Thyroid gland (tissue), 4 donors: Measurements from ENCODE around the gene NPHS1.

Experiments
- CTCF ChIP-seq, 6 experiments: fragments of 200-600 bp in 3 of 6; fragments of 450-650 bp in 3 of 6; sonication (generic) in 3 of 6; IDR thresholded peaks; one replicate each; pipeline ENCODE4 v1.5.1; 2016 to 2019; ENCODE audit warnings: antibody characterized with exemption in 6 of 6, mild to moderate bottlenecking in 2 of 6, inconsistent platforms in 1 of 6, moderate library complexity in 1 of 6
- POLR2A ChIP-seq, 2 donors: fragments of 450-650 bp; IDR thresholded peaks; one replicate each; pipeline ENCODE4 v1.6.1; 2017; ENCODE audit warnings: antibody characterized with exemption in 2 of 2, mild to moderate bottlenecking in 2 of 2, moderate library complexity in 1 of 2

DNA sequence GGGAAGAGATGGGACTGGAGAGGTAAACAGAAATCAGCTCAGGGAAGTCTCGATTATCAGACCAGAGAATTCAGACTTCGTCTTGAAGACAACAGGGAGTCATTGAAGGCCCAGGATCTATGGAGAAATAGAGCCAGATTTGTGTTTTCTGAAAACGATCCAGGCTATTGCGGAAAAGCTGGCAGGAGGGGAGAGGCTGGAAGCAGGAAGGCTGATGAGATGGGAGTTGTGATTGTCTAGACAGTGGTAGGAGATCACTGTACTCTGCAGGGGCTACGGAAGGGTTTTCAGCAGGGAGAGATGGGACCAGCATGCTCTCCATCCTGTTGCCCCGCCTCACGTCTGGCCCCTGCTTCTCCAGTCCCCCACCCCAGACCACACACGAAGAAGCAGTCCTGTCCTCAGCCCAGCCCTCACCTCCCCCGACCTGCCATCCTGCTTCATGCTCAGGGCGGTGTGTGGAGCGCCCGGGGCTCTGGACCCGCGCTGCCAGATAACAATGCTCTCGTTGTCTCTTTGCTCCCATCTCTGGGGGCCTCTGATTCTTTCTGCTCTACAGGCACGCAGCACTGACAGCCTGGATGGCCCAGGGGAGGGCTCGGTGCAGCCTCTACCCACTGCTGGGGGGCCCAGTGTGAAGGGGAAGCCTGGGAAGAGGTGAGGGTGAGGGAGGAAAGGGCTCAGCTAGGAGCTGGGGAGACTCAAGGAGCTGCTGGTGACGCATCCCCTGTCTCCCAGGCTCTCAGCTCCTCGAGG lies 75.0 kb downstream of the NPHS1 start:
- no peak for TF ChIP-seq CTCF (IDR thresholded peaks at IDR 0.05)
- TF ChIP-seq POLR2A (IDR thresholded peaks at IDR 0.05): no peak
